GM19397 (cell line): ENCODE results near the gene PRSS22.

ENCODE experiments used
- ATAC-seq: cut with Tn5 transposase; IDR thresholded peaks from one replicate; pipeline ENCODE4 v1.9.1; 2021; ENCODE audit warnings: mild to moderate bottlenecking, moderate library complexity; ENCODE audit not compliant: unreplicated experiment

Gene PRSS22

DNA sequence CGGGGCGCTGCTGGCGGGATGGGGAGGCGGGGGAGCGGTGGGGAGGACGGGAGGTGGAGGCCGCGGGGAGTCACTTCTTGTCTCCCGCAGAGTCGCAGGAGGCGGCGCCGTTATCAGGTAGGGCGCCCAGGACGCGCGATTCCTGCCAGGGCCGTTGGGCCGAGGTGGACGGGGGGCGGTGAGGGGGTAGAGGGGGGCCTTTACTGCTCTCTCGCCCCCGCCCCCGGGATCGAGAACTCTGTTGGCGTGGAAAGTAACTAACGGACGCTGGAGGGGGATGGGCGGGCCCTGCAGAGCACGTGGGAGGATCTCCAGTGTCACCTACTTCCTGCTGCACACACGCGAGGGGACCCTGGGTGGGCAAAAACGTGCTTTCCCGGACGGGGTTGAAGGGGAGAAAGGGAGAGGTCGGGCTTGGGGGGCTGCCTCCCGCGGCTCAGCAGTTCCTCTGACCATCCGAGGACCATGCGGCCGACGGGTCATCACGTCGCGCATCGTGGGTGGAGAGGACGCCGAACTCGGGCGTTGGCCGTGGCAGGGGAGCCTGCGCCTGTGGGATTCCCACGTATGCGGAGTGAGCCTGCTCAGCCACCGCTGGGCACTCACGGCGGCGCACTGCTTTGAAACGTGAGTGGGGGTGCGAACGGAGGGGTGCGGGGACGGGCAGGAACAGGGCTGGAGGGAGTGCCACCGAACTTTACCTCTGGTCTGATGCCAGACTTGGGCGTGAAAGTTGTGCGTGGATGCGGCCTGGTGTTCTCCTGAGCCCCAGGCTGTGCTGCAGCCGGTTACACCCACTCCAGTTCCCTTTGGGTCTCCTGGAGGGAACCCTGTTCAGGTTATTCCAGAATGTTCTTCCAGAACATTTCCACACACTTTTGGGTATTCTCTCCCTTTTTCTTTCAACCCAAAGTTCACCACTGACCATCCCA, 40.4 kb downstream of the PRSS22 start:
- ATAC-seq = no peak

DNA sequence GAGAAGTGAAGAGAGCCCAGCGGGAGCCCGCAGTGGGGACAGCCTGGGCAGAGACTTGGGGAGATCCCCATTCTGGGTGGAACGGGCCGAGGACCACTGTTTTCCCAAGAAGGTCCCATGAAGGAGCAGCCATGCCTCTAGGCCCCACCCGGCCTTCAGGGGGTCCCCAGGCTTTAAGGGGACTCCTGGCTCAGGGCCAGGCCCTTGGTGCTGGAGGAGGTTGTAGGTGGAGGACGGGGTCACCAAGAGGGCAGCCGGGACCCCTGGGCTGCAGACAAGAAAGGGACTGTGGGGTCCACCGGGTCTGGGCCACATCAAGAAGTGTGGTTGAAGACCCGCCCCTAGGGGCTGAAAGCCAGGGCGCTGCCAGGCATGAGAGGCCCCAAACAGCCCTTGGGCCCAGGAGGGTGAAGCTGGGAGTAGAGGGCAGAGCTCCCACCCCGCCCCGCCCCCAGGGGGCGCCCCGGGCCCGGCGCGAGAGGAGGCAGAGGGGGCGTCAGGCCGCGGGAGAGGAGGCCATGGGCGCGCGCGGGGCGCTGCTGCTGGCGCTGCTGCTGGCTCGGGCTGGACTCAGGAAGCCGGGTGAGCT, 41.1 kb downstream of the PRSS22 start, which contains the start of gene PRSS21:
Gene PRSS21 (plus strand): TSS at position 487 of the 589 bp plus-strand sequence. CDS start 32 bp downstream, at position 519.
- ATAC-seq = no peak

- ATAC-seq = no peak
These were observed 42.6 kb downstream of the PRSS22 start for GRCh38 chr16:2815299-2815771.

- no peak for ATAC-seq
These were observed 43.2 kb downstream of the PRSS22 start for GRCh38 chr16:2814551-2815298.

GRCh38 chr16:2813771-2814221, 44.2 kb downstream of the PRSS22 start:
- no peak for ATAC-seq

DNA sequence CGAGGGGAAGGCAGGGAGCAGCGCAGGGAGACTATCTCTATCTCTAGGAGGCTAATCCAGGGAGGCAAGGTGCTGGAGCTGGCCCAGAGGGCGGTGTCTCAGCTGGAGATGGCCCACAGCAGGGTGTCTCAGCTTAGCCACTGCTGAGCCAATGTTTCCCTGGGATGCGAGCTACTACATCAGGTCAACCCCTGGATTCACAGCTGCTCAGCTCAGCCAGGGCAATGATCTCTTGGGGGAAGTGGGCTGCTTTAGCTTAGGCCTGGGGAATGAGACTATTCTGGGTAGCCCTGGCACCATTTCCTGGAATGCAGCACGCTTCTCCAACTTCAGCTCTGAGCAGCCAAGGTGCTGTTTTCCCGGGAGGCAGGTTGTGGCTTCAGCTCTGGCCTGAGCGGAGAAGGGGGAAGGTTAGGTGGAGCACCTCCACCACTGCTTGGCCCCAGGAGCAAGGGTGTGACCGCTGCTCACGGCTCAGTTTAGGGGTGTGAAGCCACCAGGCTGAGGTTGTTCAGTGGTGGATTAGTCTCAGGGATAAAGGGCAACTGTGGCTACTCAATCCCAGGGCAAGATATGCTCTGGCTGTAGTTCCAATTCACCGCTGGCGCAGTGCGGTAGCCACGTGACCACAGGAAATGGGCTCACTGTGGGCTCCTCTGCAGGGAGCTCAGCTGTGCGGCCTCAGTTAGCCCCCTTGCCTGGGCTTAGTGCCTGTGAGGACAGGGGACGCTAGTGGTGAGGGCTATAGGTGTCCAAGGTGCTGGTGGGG, 46.1 kb downstream of the PRSS22 start:
- no peak for ATAC-seq

- no peak for ATAC-seq
These were observed 47.3 kb downstream of the PRSS22 start for GRCh38 chr16:2810651-2811050.

GRCh38 chr16:2809149-2809760, 48.7 kb downstream of the PRSS22 start:
- ATAC-seq = no peak

- no peak for ATAC-seq
These were observed 49.8 kb downstream of the PRSS22 start for GRCh38 chr16:2808181-2808580.

- no peak for ATAC-seq
These were observed 51.7 kb downstream of the PRSS22 start for GRCh38 chr16:2806286-2806685.

GRCh38 chr16:2804728-2805127, 53.2 kb downstream of the PRSS22 start:
- ATAC-seq = no peak

DNA sequence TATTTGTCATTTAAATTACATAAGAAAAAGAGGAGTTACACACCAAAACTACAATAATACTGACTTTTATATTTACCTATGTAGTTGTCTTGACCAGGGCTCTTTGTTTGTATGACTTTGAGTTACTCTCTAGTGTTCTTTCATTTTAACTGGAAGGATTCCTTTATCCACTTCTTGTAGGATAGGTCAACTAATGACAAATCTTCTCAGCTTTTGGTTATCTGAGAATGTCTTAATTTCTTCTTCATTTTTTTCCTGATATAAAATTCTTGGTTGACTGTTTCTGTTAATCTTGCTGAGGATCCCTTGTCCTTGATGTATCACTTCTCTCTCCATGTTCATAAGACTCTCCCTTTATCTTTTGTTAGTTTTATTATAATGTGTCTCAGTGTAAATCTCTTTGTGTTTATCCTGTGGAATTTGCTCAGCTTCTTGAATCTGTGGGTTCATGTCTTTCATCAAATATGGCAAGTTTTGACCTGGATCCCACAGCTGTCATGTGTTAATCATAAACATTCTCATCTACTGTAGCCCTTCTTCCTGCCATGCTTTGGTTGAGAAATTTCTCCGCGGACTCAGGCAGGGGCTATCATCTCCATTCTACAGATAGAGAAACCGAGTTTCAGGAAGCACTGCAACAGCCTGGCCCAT, 54.3 kb downstream of the PRSS22 start:
- no peak for ATAC-seq
